Stimulated activated CD4-positive, alpha-beta T cell treated with anti-CD3 and anti-CD28 coated beads, TNF-alpha, amount 100 ng/mL, for 4 hours (primary cell): Measurements from ENCODE around the gene HPCAL1.

Experiments
- DNase-seq, 3 experiments: peaks; one replicate each; pipeline ENCODE4 v3.0.0-alpha.2; 2020; ENCODE audit warnings: low read depth in 3 of 3

HPCAL1 gene

GRCh38 chr2:10406016-10406415 is 103.3 kb downstream of the HPCAL1 start:
- DNase-seq = no peak

GRCh38 chr2:10406491-10407188 is 103.9 kb downstream of the HPCAL1 start:
- DNase-seq = no peak

GRCh38 chr2:10407432-10407831 is 104.7 kb downstream of the HPCAL1 start:
- DNase-seq = no peak

GRCh38 chr2:10407841-10408648 is 105.3 kb downstream of the HPCAL1 start:
- DNase-seq = peak; percentile 31 to 49 (median 43)

- DNase-seq = peak; percentile 64 to 74 (median 69)
These were observed 106.2 kb downstream of the HPCAL1 start for GRCh38 chr2:10408649-10409579.

GRCh38 chr2:10410001-10410822 is 107.5 kb downstream of the HPCAL1 start:
- DNase-seq = no peak

GRCh38 chr2:10410823-10411437 is 108.2 kb downstream of the HPCAL1 start:
- no peak for DNase-seq

- DNase-seq = no peak
These were observed 108.9 kb downstream of the HPCAL1 start for GRCh38 chr2:10411557-10411956.

GRCh38 chr2:10412380-10412779 is 109.7 kb downstream of the HPCAL1 start:
- no peak for DNase-seq

- DNase-seq = no peak
These were observed 110.8 kb downstream of the HPCAL1 start for GRCh38 chr2:10413503-10413902.

- DNase-seq = no peak
These were observed 111.3 kb downstream of the HPCAL1 start for GRCh38 chr2:10413991-10414451.

GRCh38 chr2:10414591-10414990 is 111.9 kb downstream of the HPCAL1 start:
- DNase-seq = no peak

GRCh38 chr2:10415048-10415447 is 112.3 kb downstream of the HPCAL1 start:
- DNase-seq = no peak

- no peak for DNase-seq
These were observed 112.9 kb downstream of the HPCAL1 start for GRCh38 chr2:10415640-10416039.

- DNase-seq = no peak
These were observed 115.0 kb downstream of the HPCAL1 start for GRCh38 chr2:10417551-10418335.

GRCh38 chr2:10419553-10420257 is 117.0 kb downstream of the HPCAL1 start:
- no peak for DNase-seq

GRCh38 chr2:10422251-10422650 is 119.5 kb downstream of the HPCAL1 start:
- no peak for DNase-seq

GRCh38 chr2:10422732-10423399 is 120.2 kb downstream of the HPCAL1 start:
- no peak for DNase-seq

GRCh38 chr2:10423400-10423774 is 120.7 kb downstream of the HPCAL1 start:
- no peak for DNase-seq
